A549 treated with ZK216348 at 1 μM for 4 hours (cell line): ENCODE measurements around the gene ITGB8. TPM values are rescaled to one million over a fixed set of nuclear protein-coding genes. Genes with fewer than 3 reads are reported as not detected.

Experiments used
- total RNA-seq: library from RNA; stranded (reverse); fragments of 200-300 nt; extraction: Qiagen RNA extraction; gene quantifications from 5 replicates; pipeline ENCODE4 v1.2.3, GENCODE V29; 2022; ENCODE audit warnings: low read depth

The ITGB8 gene
- total RNA-seq = 0.68 to 1.5 TPM (median 0.89 TPM) in 5 replicates

DNA sequence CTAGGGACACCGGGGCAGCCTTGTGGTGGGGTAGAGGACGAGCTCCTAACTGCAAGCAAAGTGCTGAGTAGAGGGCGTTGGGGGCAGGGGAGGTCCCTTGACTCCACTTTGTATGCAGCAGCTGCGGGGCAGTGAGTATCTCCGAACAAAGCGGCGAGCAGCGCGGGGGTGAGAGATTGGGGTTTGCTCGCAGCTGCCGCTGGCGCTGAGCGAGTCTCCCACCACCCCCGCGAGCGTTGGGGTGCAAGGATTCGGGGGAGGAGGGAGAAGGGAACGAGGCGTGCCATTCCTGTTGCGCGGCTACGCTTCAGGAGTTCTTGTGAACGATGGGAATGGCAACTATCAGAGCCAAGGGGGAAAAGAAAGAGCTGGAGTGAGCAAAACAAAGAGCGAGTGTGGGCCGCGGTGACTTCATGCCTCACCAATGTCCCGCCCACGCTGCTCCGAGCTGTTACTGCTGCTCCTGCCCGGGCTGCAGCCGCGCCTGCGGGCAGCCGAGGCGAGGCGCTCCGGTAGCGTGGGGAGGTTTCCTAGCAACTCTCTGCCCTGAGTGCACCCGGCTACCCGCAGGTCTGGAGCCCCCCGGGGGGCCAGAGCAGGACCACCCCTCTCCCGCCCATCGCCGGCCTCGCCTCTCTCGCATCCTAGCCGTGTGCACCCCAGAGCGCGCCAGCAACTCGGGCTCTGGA, at the start of gene ITGB8:
TSS of gene ITGB8 (plus strand) at position 662 of the 689 bp plus-strand sequence. CDS start 907 bp downstream, outside the sequence.

Other genes starting within 250 kb of the ITGB8 start
- gene MACC1, start 113.5 kb upstream of the ITGB8 start, total RNA-seq = not detected in 5 replicates